ENCODE results near the gene LRP6.

LRP6 gene

GRCh38 chr12:12182703-12183365 is 84.0 kb downstream of the LRP6 start:
- Histone ChIP-seq H3K27ac (no peak overlapping the region), H3K4me3 (no peak overlapping the region)
- no peak for TF ChIP-seq CTCF (IDR thresholded peaks at IDR 0.05)
- DNase-seq (ENCODE audit: low spot score): no peak

GRCh38 chr12:12181511-12181910 is 85.3 kb downstream of the LRP6 start:
- no peak overlapping the region for H3K4me3 ChIP-seq
- no peak for DNase-seq (ENCODE audit: low spot score)
- H3K27ac ChIP-seq: no peak overlapping the region
- no peak for TF ChIP-seq CTCF (IDR thresholded peaks at IDR 0.05)

DNA sequence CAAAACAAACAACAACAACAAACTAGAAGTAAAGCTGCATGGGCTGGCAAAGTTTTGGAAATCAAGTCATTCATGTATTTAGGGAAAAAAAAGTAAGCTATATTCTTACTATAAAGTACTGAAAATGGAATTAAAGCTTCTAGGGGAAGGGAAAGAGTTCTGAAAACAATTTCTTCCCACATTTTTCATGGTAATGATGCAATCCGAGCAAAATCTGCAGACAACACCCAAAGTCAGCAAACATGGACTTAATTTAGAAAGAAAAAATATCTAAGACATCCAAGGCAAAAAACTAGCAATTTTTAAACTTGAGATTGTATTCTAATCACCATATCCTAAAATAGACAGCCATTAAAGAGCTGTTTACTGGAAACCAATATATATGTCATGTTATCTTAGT is 86.3 kb downstream of the LRP6 start:
- no peak for TF ChIP-seq CTCF (IDR thresholded peaks at IDR 0.05)
- DNase-seq (ENCODE audit: low spot score): no peak
- Histone ChIP-seq H3K27ac (no peak overlapping the region), H3K4me3 (no peak overlapping the region)

DNA sequence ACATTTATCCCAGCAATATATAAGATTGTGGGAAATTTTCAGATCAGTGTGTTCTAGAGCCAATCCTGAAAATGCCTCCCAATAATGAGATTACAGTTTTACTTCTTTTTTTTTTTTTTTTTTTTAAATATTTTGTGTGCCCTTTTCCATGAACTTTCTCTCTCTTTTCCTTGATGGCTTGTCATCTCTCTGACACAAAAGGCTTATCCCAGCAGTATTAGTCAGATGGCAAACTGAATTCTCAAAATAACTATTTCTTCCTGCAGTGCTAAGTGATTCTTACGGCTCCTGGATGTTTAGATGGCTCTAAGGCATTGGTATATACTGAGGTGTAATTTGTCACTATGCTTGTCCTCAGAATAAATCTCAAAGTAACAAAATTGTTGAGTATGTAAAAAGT is 86.7 kb downstream of the LRP6 start:
- no peak for TF ChIP-seq CTCF (IDR thresholded peaks at IDR 0.05)
- no peak overlapping the region for H3K27ac ChIP-seq
- H3K4me3 ChIP-seq: no peak overlapping the region
- no peak for DNase-seq (ENCODE audit: low spot score)

- Histone ChIP-seq H3K27ac (no peak overlapping the region), H3K4me3 (no peak overlapping the region)
- no peak for TF ChIP-seq CTCF (IDR thresholded peaks at IDR 0.05)
- DNase-seq (ENCODE audit: low spot score): no peak
These were observed 88.3 kb downstream of the LRP6 start for GRCh38 chr12:12178559-12178958.

- no peak for DNase-seq (ENCODE audit: low spot score)
- Histone ChIP-seq H3K4me3 (no peak overlapping the region), H3K27ac (no peak overlapping the region)
- TF ChIP-seq CTCF (IDR thresholded peaks at IDR 0.05): no peak
These were observed 90.4 kb downstream of the LRP6 start for GRCh38 chr12:12176402-12176801.

DNA sequence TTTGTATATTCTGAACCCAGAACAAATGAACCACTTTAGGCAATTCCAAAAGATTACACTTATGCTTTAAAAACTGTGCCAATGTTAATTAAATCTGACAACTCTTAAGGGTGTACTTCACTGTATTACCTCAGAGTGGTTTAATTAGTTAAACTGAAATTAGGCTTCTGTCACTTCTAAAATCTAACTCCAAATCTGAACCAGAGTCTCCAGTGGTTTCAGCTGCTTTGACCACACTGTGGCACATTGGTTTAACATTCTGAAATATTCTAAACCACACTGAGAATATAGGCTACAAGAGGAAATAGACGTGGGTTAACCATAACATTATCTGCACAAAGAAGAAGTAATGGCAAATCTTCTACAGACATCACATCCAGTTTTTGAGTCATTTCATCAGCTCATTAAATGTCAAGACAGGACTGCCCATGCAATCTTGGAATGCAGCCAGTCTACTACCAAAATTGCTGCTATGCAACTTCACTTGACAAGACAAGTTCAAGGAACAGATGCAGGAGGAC is 94.8 kb downstream of the LRP6 start:
- Histone ChIP-seq H3K4me3 (no peak overlapping the region), H3K27ac (no peak overlapping the region)
- no peak for DNase-seq (ENCODE audit: low spot score)
- TF ChIP-seq CTCF (IDR thresholded peaks at IDR 0.05): no peak

Data from coronary artery (tissue), 2 donors.